SU-DHL-6 (cell line): Measurements from ENCODE around the gene KLHL17.
A peak's percentile ranks its signal among the peaks of the same experiment; 100 is the strongest.

ENCODE experiments used
- H2AFZ ChIP-seq: fragments of 200-600 bp; sonication (generic); 2 replicates; pipeline ENCODE4 v1.6.1; 2014; ENCODE audit warnings: low read depth, mild to moderate bottlenecking, moderate library complexity, mixed read lengths, antibody characterized with exemption, low read length; ENCODE audit not compliant: severe bottlenecking
- H3F3A ChIP-seq: fragments of 200-600 bp; shearing (Covaris generic); 2 replicates; pipeline ENCODE4 v1.6.0; 2016; ENCODE audit warnings: antibody characterized with exemption, mild to moderate bottlenecking; ENCODE audit not compliant: insufficient read depth
- H3K27ac ChIP-seq: fragments of 200-600 bp; sonication (generic); 2 replicates; pipeline ENCODE4 v1.5.1; 2016; ENCODE audit warnings: low read depth, mild to moderate bottlenecking, low read length, moderate library complexity, mixed read lengths
- H3K27me3 ChIP-seq: fragments of 200-600 bp; sonication (generic), shearing (Covaris generic); 2 replicates; pipeline ENCODE4 v1.6.0; 2014; ENCODE audit warnings: mild to moderate bottlenecking, low read length
- H3K36me3 ChIP-seq: fragments of 200-600 bp; sonication (generic); 2 replicates; pipeline ENCODE4 v1.6.1; 2014; ENCODE audit warnings: mild to moderate bottlenecking, low read length, mixed read lengths
- H3K4me2 ChIP-seq: fragments of 300-600, 200-600 bp; shearing (Covaris generic), sonication (generic); 2 replicates; pipeline ENCODE4 v1.6.0; 2014; ENCODE audit warnings: low read length, low read depth, mild to moderate bottlenecking; ENCODE audit not compliant: poor library complexity, severe bottlenecking
- H3K4me3 ChIP-seq: fragments of 200-600 bp; sonication (generic); 2 replicates; pipeline ENCODE4 v1.5.1; 2014; ENCODE audit warnings: antibody characterized with exemption, low read length, mild to moderate bottlenecking, mixed read lengths; ENCODE audit not compliant: insufficient read depth, poor library complexity, severe bottlenecking
- H3K79me2 ChIP-seq: fragments of 200-600 bp; sonication (generic); 2 replicates; pipeline ENCODE4 v1.6.1; 2014; ENCODE audit warnings: mild to moderate bottlenecking, low read length, moderate library complexity; ENCODE audit not compliant: insufficient read depth
- H3K9ac ChIP-seq: fragments of 200-600 bp; sonication (generic); 2 replicates; pipeline ENCODE4 v1.7.0; 2014; ENCODE audit warnings: mild to moderate bottlenecking, low read length
- H3K9me2 ChIP-seq: fragments of 200-600 bp; sonication (generic); replicated peaks from 2 replicates; pipeline ENCODE4 v1.6.1; 2014; ENCODE audit warnings: low read length; ENCODE audit not compliant: insufficient read depth
- H3K9me3 ChIP-seq: fragments of 200-600 bp; sonication (generic); 2 replicates; pipeline ENCODE4 v1.6.1; 2014; ENCODE audit warnings: low read length, mixed read lengths; ENCODE audit not compliant: insufficient read depth
- H4K20me1 ChIP-seq: fragments of 200-600 bp; sonication (generic); 2 replicates; pipeline ENCODE4 v1.6.1; 2014; ENCODE audit warnings: low read depth, mild to moderate bottlenecking, antibody characterized with exemption, low read length, moderate library complexity, mixed read lengths
- EZH2phosphoT487 ChIP-seq: fragments of 200-600 bp; sonication (generic), shearing (Covaris generic); conservative IDR thresholded peaks from 2 replicates; pipeline ENCODE4 v1.6.1; 2018; ENCODE audit warnings: mild to moderate bottlenecking, antibody characterized with exemption, low read length, moderate library complexity, mixed read lengths
- TF ChIP-seq, protein P1 (sequence below): fragments of 200-600 bp; sonication (generic); IDR thresholded peaks from one replicate; pipeline ENCODE4 v1.5.1; 2017; ENCODE audit warnings: antibody characterized with exemption, mild to moderate bottlenecking, low read length, moderate library complexity; ENCODE audit not compliant: insufficient read depth, poor library complexity, severe bottlenecking

The KLHL17 gene

GRCh38 chr1:981955-982558 is 21.7 kb downstream of the KLHL17 start, which contains the start of gene PERM1:
TSS of gene PERM1 (minus strand) at chr1:982093. CDS start at chr1:981029, 1,064 bp downstream.
- Histone ChIP-seq H2AFZ (no peak within 1 kb of the TSS), H3K79me2 (no peaks in the 10 kb centered on the region), H3K9me3 (no peaks in the 10 kb centered on the region), H3K27me3 (no peaks in the 10 kb centered on the region), H3K9ac (no peak within 1 kb of the TSS), H3F3A (no peaks in the 10 kb centered on the region), H3K36me3 (no peaks in the 10 kb centered on the region), H3K27ac (no peak within 1 kb of the TSS), H4K20me1 (no peaks in the 10 kb centered on the region), H3K9me2 (no peaks in the 10 kb centered on the region), H3K4me2 (no peak within 1 kb of the TSS), H3K4me3 (no peak within 1 kb of the TSS)
- TF ChIP-seq, protein P1, sequence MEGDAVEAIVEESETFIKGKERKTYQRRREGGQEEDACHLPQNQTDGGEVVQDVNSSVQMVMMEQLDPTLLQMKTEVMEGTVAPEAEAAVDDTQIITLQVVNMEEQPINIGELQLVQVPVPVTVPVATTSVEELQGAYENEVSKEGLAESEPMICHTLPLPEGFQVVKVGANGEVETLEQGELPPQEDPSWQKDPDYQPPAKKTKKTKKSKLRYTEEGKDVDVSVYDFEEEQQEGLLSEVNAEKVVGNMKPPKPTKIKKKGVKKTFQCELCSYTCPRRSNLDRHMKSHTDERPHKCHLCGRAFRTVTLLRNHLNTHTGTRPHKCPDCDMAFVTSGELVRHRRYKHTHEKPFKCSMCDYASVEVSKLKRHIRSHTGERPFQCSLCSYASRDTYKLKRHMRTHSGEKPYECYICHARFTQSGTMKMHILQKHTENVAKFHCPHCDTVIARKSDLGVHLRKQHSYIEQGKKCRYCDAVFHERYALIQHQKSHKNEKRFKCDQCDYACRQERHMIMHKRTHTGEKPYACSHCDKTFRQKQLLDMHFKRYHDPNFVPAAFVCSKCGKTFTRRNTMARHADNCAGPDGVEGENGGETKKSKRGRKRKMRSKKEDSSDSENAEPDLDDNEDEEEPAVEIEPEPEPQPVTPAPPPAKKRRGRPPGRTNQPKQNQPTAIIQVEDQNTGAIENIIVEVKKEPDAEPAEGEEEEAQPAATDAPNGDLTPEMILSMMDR = no peak
- no peak for TF ChIP-seq EZH2phosphoT487

DNA sequence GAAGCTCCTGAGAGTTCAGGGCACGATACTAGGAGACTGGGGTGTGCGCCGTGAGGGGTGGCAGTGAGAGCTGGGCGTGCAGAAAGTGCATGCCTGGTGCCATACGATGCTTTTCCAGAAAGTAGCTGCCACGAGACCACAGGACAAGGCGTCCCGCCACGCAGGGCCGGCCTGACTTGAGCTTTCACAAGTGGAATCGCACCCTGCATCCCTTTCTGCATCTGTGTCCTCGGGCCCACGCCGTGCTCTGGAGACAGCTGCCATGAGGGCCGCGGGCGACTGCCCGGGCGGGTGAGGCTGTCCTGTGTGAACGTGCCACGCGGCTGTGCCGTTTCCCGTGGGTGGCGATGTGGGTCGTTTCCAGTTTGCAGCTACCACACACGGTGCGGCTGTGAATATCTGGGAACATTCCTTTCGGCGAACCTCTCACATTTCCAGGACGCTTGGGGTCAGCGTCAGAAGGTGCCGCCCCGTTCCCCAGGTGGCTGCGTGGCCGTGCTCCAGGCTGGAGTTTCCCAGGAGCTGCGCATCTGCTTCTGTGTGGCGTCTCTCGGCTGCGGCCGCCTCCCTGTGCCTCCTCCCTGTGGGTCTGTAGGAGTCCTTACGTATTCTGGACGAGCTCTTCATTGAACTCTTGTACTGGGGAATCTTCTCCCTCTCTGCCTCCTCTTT is 22.5 kb downstream of the KLHL17 start:
- Histone ChIP-seq H2AFZ (no peak overlapping the region), H3K27ac (no peak overlapping the region), H3F3A (no peaks in the 10 kb centered on the region), H3K79me2 (no peaks in the 10 kb centered on the region), H4K20me1 (no peaks in the 10 kb centered on the region), H3K9me2 (no peaks in the 10 kb centered on the region), H3K4me2 (no peak overlapping the region), H3K4me3 (no peak overlapping the region), H3K9ac (no peak overlapping the region), H3K27me3 (no peaks in the 10 kb centered on the region), H3K36me3 (no peaks in the 10 kb centered on the region), H3K9me3 (no peaks in the 10 kb centered on the region)
- TF ChIP-seq EZH2phosphoT487 = no peak
- TF ChIP-seq, protein P1 = no peak

GRCh38 chr1:983798-984475 is 23.6 kb downstream of the KLHL17 start:
- Histone ChIP-seq H3K27me3 (no peaks in the 10 kb centered on the region), H3K9me3 (no peaks in the 10 kb centered on the region), H3K9me2 (no peaks in the 10 kb centered on the region), H3F3A (no peaks in the 10 kb centered on the region), H3K27ac (no peak overlapping the region), H3K9ac (no peak overlapping the region), H2AFZ (no peak overlapping the region), H3K79me2 (no peaks in the 10 kb centered on the region), H3K36me3 (no peaks in the 10 kb centered on the region), H3K4me2 (no peak overlapping the region), H4K20me1 (no peaks in the 10 kb centered on the region), H3K4me3 (no peak overlapping the region)
- TF ChIP-seq, protein P1 = peak; percentile 63
- no peak for TF ChIP-seq EZH2phosphoT487
